HG02588 (cell line): ENCODE data around the gene EIF3J.

Experiments
- ATAC-seq: cut with Tn5 transposase; IDR thresholded peaks from one replicate; pipeline ENCODE4 v1.9.1; 2021; ENCODE audit warnings: mild to moderate bottlenecking, moderate library complexity; ENCODE audit not compliant: unreplicated experiment

The EIF3J gene

GRCh38 chr15:44593042-44593736 is 56.2 kb downstream of the EIF3J start:
- ATAC-seq: no peak

- ATAC-seq: no peak
Observed at GRCh38 chr15:44595246-44595645, 58.3 kb downstream of the EIF3J start.

- no peak for ATAC-seq
Observed at GRCh38 chr15:44595656-44596510, 58.9 kb downstream of the EIF3J start.

GRCh38 chr15:44596511-44597010 is 59.6 kb downstream of the EIF3J start:
- no peak for ATAC-seq

- no peak for ATAC-seq
Observed at GRCh38 chr15:44598066-44598465, 61.1 kb downstream of the EIF3J start.

GRCh38 chr15:44598892-44599291 is 61.9 kb downstream of the EIF3J start:
- ATAC-seq: no peak

GRCh38 chr15:44603126-44603525 is 66.2 kb downstream of the EIF3J start:
- ATAC-seq: no peak

GRCh38 chr15:44606740-44607139 is 69.8 kb downstream of the EIF3J start:
- no peak for ATAC-seq
